MCF 10A (cell line): ENCODE measurements around the gene CLSTN2. TPM values are rescaled to one million over a fixed set of nuclear protein-coding genes. Genes with fewer than 3 reads are reported as not detected.

Experiments
- BruUV-seq: library from RNA; stranded (reverse); fragments of 400-500 nt; replicated peaks from 2 replicates; lab custom pipeline; 2021; lab: Mats Ljungman, UMichigan
- CTCF ChIA-PET: fragments of 300-600 bp; sonication (Branson Sonifier 250); formaldehyde crosslinking; extraction: SDS; loops from one replicate; lab custom pipeline; 2021; ENCODE audit warnings: antibody characterized with exemption, inconsistent platforms; lab: Yijun Ruan, JAX
- POLR2A ChIA-PET: fragments of 300-600, 350-650 bp; sonication (Branson Sonifier 250); formaldehyde crosslinking; extraction: SDS; loops from one replicate; lab custom pipeline; 2020; ENCODE audit warnings: antibody characterized with exemption, inconsistent platforms; lab: Yijun Ruan, JAX
- DNase-seq: peaks from one replicate; pipeline ENCODE4 v3.0.0-alpha.2; 2018; ENCODE audit not compliant: unreplicated experiment
- H3K27ac Mint-ChIP-seq: one replicate; pipeline ENCODE4 v1.8.0; 2022; ENCODE audit warnings: mild to moderate bottlenecking, low read depth, mixed read lengths; ENCODE audit not compliant: unreplicated experiment
- H3K27me3 Mint-ChIP-seq: one replicate; pipeline ENCODE4 v1.8.0; 2022; ENCODE audit warnings: mixed read lengths; ENCODE audit not compliant: insufficient read depth, unreplicated experiment
- H3K36me3 Mint-ChIP-seq: one replicate; pipeline ENCODE4 v1.8.0; 2022; ENCODE audit warnings: mild to moderate bottlenecking, moderate library complexity, mixed read lengths; ENCODE audit not compliant: insufficient read depth, unreplicated experiment
- H3K4me1 Mint-ChIP-seq: one replicate; pipeline ENCODE4 v1.8.0; 2022; ENCODE audit warnings: mixed read lengths; ENCODE audit not compliant: insufficient read depth, unreplicated experiment
- H3K4me3 Mint-ChIP-seq: one replicate; pipeline ENCODE4 v1.8.0; 2022; ENCODE audit warnings: mild to moderate bottlenecking, moderate library complexity, mixed read lengths; ENCODE audit not compliant: unreplicated experiment
- H3K9me3 Mint-ChIP-seq: one replicate; pipeline ENCODE4 v1.8.0; 2022; ENCODE audit warnings: mixed read lengths; ENCODE audit not compliant: unreplicated experiment
- intact Hi-C: fragments of 100-400 bp; cut with micrococcal nuclease; formaldehyde crosslinking; loops from 2 replicates; pipeline ENCODE4 v1.14.1; 2022
- total RNA-seq: library from RNA; stranded (reverse); gene quantifications from 2 replicates; pipeline ENCODE4 v1.2.3, GENCODE V29; 2022
- TF ChIP-seq, protein P1 (sequence below): fragments of 200-600 bp; IDR thresholded peaks from one replicate; pipeline ENCODE4 v1.8.0; 2022; ENCODE audit warnings: antibody characterized with exemption, mild to moderate bottlenecking; ENCODE audit not compliant: unreplicated experiment

The CLSTN2 gene
- total RNA-seq, 1 experiment from 2014 or later, result not detected

DNA sequence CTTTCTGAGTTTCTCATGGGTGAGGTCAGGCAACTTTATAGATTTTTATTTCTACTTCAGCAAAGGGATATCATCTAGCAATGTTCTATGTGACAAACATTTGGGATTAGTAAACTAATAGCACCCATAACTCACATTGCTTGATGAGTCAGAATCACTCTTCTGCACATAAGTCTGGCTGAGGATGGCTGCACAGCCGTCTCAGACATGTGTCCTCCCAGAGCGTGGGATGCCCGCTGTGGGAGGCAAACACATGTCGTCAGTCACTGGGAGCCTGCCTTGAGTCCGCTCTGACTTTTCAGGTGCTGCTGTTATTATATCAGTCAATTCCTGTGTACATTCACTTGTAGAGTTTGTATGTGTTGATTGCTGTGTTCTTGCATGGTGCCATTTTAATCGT lies 512.2 kb downstream of the CLSTN2 start:
- Mint-ChIP-seq H3K4me1 (peaks cover 20% of the 10 kb centered on the region), H3K27me3 (no peaks in the 10 kb centered on the region), H3K27ac (no peak overlapping the region), H3K4me3 (no peak overlapping the region), H3K9me3 (no peaks in the 10 kb centered on the region), H3K36me3 (no peaks in the 10 kb centered on the region)
- intact Hi-C loops, result no loop called here
- ChIA-PET POLR2A (no interaction called here), CTCF (no interaction called here)
- no TSS peak for BruUV-seq
- TF ChIP-seq, protein P1, sequence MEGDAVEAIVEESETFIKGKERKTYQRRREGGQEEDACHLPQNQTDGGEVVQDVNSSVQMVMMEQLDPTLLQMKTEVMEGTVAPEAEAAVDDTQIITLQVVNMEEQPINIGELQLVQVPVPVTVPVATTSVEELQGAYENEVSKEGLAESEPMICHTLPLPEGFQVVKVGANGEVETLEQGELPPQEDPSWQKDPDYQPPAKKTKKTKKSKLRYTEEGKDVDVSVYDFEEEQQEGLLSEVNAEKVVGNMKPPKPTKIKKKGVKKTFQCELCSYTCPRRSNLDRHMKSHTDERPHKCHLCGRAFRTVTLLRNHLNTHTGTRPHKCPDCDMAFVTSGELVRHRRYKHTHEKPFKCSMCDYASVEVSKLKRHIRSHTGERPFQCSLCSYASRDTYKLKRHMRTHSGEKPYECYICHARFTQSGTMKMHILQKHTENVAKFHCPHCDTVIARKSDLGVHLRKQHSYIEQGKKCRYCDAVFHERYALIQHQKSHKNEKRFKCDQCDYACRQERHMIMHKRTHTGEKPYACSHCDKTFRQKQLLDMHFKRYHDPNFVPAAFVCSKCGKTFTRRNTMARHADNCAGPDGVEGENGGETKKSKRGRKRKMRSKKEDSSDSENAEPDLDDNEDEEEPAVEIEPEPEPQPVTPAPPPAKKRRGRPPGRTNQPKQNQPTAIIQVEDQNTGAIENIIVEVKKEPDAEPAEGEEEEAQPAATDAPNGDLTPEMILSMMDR, result no peak
- no peak for DNase-seq

DNA sequence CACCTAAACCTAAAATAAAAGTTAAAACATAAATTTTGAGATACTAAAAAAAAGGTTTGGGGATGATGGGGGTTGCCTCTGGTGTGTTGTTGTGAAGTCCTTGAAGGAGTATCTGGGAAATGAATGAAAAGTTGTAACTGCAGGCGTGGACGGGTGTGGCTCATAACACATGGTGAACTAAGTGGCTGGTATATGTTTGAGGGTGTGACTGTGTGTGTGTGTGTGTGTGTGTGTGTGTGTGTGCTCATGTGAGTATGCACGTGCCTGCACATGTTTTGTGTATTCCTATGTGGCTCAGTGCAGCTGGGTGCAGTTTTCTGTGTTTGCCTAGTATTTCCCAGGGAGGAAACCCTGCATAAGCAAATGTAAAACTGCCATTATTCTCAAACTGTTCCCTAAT lies 513.0 kb downstream of the CLSTN2 start:
- ChIA-PET CTCF (interaction anchor here (0.5 kb wide), 1 partner anchor 28 kb away, joined by 4 read pairs; no protein-coding TSS in a partner anchor), POLR2A (no interaction called here)
- TF ChIP-seq, protein P1, result no peak
- H3K27me3 Mint-ChIP-seq, result no peaks in the 10 kb centered on the region
- no peak for DNase-seq
- no peaks in the 10 kb centered on the region for H3K9me3 Mint-ChIP-seq
- H3K36me3 Mint-ChIP-seq, result no peaks in the 10 kb centered on the region
- BruUV-seq, result no TSS peak
- peak overlapping the region; percentile 39 for H3K27ac Mint-ChIP-seq
- H3K4me1 Mint-ChIP-seq, result peaks cover 12% of the 10 kb centered on the region
- H3K4me3 Mint-ChIP-seq, result no peak overlapping the region
- intact Hi-C loops, result no loop called here

DNA sequence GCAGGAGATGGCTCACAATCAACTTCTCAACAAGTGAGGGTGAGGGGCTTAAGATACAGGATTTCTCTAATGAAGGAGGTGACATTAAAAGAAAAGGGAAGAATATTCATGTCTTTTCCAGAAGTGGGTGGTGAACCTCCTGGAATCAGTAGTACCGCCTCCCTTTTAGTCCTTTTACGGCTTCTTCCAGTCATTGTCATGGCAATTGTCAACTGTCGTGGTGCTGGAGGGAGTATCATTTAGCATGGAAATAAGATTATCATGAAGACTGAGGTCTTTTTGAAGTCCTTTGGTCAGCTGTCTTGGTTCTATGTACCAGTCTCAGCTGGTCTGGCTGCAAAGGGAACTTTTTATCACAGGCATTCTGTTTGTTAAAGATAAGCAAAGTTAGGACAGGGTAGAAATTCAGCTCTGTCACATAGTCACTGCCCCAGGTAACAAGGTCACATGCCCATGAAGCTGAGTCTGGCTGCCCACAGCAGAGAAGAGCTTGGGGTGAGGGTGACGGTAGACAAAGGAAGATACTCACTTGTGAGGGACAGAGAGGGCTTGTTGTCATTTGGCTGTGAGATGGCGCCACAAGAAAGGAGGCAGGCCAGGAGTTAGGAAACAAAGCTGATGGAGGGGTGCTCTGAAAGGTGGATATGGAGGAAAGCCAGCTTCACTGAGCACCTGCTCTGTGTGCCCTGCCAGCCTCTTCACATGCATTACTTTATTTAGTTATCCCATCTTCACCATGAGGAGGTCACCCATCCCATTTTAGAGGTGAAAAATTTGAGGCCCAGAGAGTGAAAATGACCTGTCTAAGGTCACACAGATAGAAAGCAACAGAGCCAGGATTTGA lies 514.6 kb downstream of the CLSTN2 start:
- Mint-ChIP-seq H3K27ac (no peak overlapping the region), H3K27me3 (no peaks in the 10 kb centered on the region), H3K4me1 (peaks cover 12% of the 10 kb centered on the region), H3K9me3 (no peaks in the 10 kb centered on the region), H3K4me3 (no peak overlapping the region), H3K36me3 (no peaks in the 10 kb centered on the region)
- intact Hi-C loops, result no loop called here
- POLR2A ChIA-PET, result interaction anchor here (1.1 kb wide), 1 partner anchor 19 kb away, joined by 3 read pairs; no protein-coding TSS in a partner anchor
- CTCF ChIA-PET, result interaction anchor here (0.6 to 0.7 kb wide), 2 partner anchors 874 to 1015 kb away, joined by 3 read pairs; no protein-coding TSS in a partner anchor
- no TSS peak for BruUV-seq
- DNase-seq, result no peak
- TF ChIP-seq, protein P1, result no peak

DNA sequence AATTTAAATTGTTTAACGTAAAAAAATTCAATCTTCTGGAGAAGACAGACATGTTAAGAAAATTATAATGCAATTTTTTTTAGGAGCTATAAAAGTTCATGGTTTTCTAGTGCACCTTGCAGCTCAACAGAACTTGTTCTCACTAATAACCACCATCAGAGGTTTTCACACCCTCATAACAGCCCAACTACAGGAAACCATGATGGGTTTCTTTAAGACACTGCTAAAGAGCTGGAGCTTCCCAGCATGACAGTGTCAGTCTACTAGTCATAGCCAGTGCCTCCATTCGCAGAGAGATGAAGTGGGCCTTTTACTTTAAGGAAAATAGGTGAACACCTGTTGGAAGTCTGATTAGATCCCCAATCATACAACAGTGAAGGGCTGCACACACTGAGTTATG lies 518.8 kb downstream of the CLSTN2 start:
- no TSS peak for BruUV-seq
- intact Hi-C loops, result no loop called here
- Mint-ChIP-seq H3K27me3 (no peaks in the 10 kb centered on the region), H3K4me3 (no peak overlapping the region), H3K4me1 (no peaks in the 10 kb centered on the region), H3K36me3 (no peaks in the 10 kb centered on the region), H3K9me3 (no peaks in the 10 kb centered on the region), H3K27ac (no peak overlapping the region)
- no peak for DNase-seq
- ChIA-PET CTCF (interaction anchor here (0.8 kb wide), 1 partner anchor 35 kb away, joined by 3 read pairs; no protein-coding TSS in a partner anchor), POLR2A (no interaction called here)
- TF ChIP-seq, protein P1, result no peak
